Activated CD4-positive, alpha-beta T cell treated with anti-CD3 and anti-CD28 coated beads for 48 hours (primary cell): ENCODE measurements around the gene FMN1.

Experiments
- DNase-seq: peaks from one replicate; pipeline ENCODE4 v3.0.0-alpha.2; 2020

Gene FMN1

DNA sequence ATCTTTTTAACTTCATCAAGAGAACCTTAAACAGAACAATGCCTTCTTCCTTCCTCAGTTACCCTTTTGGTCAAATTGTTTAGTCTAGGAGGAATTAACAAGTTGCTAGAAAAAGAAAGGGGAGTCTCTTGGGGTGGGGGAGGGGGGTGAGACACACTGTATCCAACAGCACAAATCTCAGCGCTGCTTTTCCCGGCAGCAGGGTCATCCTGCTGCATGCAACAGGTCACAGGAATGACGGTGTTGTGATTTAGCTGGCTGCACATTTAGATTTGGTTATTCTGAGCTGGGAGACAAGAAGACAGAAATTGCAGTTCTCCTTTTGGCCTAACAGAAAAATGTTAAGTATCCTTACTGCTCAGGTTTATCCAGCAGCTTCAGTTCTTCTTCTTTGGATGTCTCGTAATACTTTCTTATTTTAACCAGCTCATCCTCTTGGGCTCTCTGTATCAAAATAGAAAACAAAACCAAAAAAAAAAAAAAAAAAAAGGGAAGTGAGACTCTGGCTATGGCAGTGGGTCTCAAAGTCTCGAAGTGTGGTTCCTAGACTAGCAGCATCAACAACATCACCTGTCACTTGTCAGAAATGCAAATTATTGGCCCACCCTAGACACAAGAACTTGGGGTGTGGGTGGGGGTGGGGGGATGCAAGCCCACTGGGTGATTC is 286.2 kb downstream of the FMN1 start:
- DNase-seq, result no peak

DNA sequence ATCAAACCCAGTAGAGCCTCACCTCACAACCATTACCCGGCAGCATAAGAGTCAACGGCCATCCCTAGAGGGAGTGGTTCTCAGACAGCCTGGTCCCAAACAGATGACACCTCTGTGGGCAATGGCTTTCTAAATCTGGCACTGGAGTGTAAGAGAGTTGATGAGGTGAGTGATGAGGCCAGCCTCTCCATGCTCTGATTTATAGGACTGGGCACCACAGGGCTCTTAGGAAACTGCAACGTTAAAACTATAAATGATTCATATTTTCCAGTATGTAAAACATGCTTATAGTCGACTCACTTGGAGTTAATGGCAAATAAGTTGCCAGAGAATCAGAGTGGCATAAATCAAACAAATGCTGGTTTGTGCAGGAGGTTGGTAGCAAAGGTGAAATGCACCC is 289.0 kb downstream of the FMN1 start:
- no peak for DNase-seq

DNA sequence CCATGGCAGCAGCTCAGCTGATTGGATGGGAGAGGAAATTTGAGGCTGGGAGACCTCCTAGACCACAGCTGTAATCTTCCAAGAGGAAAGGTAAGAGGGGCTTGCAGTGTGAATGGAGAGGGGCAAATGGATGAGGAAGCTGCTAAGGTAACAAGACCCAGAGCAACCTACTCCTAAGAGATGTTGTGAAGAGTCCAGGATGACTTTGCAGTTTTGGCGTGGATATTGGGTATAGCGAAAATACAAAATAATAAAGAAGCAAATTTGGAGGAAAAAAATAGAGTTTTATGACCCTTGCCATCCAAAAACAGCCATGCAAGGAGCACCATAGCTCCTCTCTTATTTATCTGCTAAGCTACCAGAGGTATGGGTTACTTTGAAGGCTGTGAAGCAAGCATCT is 290.1 kb downstream of the FMN1 start:
- no peak for DNase-seq

DNA sequence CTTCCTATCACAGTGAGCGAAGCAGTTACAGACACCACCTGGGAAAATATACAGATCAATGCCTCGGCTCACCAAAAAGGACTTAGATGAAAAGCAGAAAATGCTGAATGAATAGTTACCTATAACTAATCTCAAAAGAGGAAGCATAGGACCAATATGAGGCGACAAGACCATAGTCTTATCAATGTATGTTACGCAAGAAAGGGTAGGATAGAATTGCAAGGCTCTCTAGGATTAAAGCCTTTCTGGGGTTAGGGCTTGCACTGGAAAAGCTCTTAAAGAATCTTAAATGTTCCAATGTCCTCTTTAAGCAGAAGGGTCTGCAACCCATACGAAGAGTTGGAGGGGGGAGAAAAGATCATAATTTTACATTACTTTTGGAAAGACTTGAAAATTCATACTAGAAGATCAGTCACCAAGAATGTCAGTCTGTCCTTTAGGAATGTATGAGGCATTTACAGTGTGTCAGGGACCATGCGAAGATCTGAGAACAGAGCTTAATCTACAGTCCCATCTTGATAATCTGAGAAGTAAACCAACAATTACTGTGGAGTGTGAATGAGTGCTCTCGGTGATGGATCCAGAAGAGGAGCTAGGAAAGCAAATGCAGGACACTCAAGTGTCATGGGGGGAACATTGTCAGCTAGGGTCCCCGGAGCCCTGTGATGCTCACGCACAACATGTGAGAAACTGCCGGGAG is 290.8 kb downstream of the FMN1 start:
- no peak for DNase-seq

DNA sequence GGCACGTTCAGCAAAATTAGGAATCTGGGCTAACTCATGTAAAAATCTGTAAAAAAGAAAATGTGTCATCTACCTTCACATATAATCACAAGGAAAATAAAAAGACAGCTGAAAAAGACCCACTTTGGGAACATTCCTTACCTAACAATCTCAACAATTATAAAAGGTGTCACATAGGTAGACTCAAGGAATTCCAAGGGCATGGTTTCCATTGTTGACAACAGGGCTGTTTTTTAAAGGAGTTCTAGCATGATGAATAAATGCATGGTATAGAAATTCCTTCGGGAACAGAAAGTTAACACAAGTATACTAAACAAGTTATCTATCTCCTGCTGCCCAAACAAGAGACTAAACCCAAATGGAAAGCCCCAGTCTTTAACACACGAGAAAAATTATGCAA is 292.5 kb downstream of the FMN1 start:
- DNase-seq, result no peak

DNA sequence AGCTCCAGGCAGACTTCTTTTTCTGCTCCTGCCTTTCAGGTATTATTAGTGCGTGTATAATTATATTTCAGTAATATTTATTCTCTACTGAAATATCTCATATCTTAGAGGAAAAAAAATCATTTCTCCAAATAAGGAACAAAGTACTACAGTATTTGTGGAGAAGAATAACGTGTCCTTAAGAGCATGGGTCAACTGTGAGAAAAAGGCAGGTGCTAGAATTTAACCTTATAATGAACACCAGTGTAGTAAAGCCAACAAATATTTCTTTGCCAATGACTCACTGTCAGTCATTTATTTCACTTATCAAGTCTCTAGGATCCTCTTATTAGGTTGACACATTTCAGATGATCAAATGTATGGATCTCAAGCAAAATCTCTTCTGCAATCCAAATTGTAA is 293.3 kb downstream of the FMN1 start:
- no peak for DNase-seq

DNA sequence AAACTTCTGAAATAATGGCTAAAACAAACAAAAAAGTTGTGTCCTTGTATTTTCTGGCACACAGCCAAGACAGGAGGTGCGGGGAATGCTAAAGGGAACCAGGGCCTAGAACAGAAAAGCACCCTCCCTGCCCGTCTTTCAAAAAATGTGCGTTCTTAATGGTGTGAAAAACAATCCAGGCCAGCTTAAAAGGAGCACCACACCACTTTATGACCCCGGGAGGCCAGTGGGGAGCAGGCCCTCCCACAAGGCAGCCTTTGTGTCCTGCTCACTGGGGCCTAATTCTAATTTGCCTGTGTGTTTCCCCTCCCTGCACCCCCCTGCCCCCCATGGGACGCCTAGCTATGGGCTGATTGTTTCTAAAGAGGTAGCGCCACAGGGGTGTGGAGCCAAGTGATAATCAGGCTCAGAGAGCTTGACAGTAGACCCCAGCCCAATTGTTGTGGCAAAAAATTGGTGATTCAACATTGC is 295.4 kb downstream of the FMN1 start:
- DNase-seq, result no peak

DNA sequence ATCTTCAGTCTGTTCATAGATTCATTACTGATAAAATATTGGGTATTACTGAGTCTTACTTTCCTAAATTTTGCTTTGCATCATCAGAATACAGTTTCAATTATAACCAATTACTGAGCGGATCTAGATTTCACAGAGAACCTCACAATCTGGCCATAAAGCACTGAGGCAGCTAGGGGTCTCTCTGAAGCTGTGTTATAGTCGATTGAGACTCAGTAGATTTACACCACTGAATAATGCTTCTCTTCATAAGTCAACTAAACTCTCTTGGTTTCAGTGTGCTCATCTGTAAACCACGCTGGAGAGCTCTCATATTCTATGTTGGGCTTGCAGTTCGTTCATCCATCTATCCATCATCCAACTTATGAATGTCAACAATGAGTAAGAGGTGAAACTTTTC is 296.1 kb downstream of the FMN1 start:
- DNase-seq, result no peak

DNA sequence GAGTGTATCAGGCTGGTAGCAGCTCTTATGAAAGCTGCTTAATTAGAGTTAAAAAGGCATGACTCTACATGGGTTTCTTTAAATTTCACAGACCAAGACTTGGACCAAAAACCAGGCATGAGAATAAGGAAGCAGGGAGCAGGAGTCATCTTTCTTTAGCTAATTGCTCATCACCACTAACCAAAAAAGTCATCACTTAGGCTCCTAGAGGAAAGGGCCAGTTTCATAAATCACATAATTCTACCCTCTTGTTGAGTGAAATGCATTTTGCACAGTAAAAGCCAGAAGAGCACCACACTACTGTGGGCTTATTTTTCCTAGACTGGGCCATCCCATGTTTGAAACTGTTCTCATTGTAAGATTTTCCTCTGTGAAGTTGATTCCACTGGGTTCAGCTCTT is 301.1 kb downstream of the FMN1 start:
- DNase-seq, result no peak

DNA sequence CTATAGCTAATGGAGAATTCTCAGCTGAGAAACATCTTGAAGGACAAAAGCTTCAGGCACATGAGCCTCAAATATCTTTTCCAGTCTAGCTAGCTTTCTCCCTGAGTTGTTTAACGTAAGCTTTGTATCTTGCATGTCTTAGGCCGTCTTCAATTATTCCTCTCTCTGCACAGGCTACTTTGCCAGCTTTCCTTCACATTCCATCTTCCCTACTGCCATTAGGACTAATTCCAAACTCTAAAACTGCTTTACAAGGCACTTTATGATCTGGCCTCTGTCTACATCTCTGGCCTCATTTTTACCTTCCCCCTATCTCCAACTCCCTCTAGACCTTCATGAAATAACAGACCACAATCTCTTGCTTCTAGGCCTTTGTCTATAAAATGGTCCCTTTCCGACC is 305.3 kb downstream of the FMN1 start:
- DNase-seq, result no peak

DNA sequence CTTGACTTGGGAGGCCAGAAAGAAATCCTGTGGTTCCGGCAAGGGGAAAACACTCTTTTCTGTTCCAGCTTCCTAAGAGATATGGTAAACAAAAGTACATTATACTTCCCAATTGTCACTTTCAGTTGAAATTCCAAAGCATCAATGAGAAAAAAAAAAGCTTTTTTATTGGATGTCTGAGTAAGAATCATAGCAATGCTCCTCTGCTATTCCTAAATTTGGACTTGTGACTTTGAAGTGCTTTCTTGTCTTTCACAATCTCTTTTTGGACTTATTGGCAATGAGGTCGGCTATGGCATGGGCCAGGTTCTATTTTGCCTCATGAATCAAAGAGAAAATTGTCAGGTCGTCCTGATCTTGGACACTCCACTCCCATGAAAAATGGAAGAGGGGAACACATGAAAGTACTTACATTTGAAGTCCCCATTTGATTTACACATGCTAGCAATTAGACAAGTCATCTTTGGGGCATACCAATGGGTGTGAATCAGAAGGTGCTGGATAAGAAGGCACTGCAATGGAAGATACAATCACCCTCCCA is 306.2 kb downstream of the FMN1 start:
- DNase-seq, result no peak

DNA sequence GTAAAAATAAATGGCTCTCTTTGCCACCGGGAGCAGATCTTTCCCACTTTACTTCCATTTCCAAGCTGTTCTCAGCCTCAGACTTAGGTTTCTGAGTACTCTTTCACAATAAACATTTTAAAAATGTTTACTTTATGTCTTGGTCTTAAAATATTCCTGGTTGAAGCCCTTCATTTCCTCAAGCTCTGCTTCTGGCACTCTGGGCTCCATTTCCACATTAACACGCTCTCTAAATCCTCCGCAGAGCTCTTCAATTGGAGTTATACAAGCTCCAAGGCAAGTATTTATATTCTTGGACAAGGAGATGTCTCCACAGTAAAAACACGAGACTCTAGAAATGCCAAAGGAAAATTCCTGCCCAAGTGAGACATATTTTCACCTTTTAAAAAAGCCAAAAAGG is 307.4 kb downstream of the FMN1 start:
- DNase-seq, result no peak

DNA sequence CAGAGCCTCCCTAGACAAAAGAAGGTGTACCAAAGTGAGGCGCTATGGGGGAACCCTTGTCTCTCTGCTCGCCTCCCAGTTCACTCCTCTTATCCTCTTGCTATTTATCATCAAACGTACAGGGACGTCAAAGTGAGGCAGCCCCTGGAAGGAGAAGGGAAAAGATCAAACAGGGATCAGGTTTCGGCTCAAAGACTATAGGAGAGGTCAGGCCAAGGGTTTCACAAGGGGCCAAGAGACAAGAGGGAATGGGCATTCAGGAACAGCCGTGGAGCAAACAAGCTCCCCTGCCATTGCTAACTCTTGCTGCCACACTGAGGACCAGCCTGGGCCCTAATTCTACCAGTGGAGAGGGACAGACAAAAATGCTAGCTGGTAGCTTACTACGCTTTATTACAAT is 308.1 kb downstream of the FMN1 start:
- no peak for DNase-seq

DNA sequence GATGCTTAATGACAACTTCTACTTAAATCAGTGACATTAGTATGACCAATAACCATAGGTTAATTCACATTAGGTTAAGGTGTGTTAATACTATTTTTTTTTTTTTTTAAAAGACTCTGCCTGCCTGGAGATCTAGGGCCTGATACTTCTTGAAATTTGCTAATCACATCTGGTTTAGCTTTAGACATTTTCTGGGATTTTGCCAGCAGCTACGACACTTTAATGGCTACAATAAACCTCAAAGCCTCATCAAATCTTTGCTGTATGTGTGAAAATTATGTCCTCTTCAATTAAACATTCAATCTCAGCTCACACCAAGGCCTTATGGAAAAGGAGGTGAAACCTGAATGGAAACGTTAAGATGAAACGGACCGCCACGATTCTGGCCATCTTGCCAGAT is 308.8 kb downstream of the FMN1 start:
- DNase-seq, result no peak

DNA sequence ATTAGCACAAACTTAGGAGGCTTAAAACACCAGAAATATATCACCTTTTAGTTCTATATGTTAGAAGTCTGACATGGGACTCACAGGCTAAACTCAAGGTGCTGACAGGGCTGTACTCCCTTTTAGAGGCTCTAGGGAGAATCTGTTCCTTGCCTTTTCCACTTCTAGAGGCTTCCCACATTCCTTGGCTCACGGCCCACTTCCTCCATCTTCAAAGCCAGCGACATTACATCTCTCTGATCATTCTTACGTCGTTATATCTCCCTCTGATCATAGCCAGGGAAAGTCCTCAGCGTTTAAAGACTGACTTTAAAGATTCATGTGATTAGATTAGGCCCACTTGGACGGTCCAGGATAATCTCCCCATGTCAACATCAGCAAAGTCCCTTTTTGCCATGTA is 310.4 kb downstream of the FMN1 start:
- DNase-seq, result no peak

DNA sequence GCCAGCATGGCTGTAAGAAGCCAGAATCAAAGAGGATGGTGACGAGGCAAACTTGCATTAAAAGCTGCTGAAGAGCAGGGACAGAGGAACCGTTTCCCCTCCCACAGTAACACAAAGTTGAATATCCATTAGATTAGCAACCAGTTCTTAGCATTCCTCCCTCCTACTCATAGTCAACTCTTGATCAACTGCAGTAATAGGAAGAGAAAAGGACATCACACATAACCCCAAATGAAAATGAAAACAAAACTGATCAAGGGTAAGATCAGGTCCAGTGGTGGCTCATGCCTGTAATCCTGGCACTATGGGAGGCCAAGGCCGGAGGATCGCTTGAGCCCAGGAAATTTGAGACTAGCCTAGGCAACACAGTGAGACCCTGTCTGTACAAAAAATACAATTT is 311.6 kb downstream of the FMN1 start:
- no peak for DNase-seq

DNA sequence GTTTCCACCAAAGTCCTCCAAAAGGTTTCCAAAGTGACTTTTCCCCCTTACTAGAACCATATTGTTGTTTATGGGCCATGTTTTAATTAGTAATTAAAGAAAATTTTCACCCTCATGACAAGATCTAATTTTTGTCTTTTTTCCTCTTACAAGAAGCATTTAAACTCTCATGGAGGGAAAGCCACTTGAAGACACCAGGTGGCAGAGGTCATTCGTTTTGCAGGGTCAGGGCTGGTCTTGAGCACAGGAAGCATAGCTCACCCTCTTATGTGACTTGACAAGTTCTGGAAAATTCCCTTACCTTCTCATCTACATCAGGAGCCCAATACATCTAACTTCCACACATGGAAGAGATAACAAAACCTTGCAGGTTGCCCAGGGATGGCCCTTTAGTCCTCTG is 313.0 kb downstream of the FMN1 start:
- DNase-seq, result no peak

DNA sequence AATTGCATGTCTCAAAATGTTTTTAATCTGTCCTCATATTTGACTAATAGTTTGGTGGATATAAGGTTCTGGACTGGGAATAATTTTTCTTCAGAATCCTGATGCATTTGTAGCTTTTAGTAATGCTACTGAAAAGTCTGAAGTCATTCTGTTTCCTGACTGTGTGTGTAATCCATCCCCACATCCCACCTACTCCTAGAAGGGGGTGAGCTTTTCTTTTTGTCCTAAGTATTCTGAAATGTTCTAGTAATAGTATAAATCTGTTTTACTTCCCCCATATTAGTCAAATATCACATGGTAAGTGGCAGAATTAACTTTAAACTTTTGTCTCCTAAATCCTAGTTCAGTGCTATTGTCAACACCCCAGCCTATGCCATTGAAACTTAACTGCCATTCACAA is 313.9 kb downstream of the FMN1 start:
- no peak for DNase-seq

DNA sequence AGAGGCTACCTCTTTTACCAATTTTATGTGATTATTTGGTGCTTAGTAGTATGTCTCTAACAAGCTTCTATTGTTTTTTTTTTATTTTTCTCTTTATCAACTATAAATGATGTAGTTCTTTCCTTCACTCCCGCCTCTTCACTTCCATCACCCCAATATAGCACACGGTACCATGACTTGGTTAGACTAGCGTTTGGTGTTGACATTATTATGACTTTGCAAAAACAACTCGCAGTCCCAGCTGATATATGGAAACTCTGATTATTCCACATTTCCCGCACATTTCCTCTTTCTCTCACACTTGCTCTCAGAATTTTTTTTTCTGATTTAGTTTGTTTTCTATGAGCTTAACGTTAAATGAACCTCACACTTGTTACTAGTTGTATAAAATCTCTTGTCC is 314.5 kb downstream of the FMN1 start:
- no peak for DNase-seq

DNA sequence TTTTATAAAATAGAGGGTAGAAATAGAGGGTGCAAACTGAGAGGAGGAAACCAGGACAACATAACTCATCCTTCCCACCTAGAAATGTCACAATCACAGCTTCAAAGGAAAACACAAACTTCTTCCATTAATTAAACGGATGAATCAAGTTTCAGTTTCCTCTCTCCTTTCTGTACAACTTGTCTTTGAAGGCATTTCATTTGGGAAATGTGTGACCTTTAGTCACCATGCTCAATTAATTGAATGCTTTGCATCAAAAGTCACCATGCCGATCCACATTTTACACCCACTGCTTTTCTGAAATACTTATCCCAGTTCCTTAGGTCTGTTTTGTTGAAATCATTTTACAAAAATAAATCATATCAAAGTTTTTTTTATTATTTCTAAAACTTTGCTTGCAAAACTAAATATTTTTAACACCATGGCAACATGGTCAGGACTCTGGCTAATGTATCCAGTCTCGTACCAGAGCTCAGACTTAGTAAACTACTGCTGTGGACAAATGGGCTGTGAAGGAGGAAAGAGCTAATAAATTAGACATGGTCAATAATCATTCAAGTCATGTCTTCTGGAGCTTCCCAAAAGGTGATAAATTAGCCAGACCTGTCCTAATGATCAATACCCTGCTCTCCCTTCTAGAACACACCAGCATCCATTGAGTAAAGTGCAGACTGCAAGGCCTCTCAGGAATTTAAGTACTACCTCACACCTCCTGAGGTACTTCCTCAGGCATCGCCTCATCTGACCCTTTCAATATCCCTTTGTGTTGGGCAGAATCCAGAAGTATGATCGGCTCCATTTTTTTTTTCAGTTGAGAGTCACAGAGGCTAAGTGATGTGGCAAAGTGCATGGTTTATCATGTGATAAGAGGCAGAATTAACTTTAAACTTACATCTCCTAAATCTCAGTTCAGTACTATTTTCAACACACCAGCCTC is 315.4 kb downstream of the FMN1 start:
- DNase-seq, result no peak

DNA sequence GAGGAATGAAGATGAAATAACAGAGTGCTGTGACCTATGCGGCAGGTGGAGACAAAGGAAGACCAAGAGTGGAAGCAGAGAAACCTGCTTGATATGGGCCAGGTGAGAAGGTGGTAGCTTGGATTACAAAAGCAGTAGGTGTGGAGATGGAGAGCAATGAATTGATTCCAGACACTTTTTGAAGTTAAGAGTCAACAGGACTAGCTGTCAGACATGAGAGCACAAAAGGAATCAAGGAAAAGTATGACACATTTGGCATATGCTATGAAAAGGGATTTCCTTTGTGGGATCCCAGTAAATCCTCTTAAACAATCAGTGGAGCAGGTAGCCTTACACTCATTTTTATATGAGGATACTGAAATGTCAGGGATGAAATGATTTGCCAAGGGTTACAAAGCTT is 316.2 kb downstream of the FMN1 start:
- no peak for DNase-seq

DNA sequence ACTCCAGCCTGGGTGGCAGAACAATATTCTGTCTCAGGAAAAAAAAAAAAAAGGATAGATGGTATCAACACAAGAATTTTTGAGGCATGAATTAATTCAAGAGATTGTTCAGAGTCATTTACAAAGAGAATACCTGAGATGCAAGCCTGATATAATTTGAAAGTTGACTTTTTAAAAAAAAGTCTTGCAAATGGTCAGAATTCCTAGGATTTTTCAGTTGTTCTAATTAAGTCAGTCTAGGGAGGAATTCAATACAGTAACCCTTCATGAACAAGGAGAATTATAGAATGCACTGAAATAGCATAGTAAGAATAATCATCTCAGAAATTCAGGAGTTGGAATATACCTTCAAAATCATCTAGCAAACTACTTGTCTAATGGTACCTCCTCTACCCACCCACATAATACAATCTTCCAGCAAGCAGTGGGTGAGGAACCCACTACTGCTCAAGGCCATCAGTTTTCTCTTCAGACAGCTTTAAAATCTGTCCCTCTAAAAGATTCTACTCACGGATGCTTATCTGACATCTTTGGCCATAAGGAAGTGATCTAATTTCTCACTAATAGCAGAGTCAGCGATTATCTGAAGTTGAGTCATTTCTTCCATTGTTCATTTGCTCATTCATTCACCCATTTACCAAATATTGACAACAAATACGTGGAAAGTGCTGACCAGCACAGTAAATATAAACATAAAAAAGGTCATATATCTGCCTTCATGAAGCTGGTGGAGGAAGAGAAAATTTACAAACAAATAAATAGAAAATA is 317.1 kb downstream of the FMN1 start:
- no peak for DNase-seq
